Tibial nerve (tissue), 4 donors: ENCODE data around the gene SLC35A4. TPM values are rescaled to one million over a fixed set of nuclear protein-coding genes. Genes with fewer than 3 reads are reported as not detected.
A peak's percentile ranks its signal among the peaks of the same experiment; 100 is the strongest.

Experiments
- DNase-seq, 2 donors: peaks; one replicate each; pipeline ENCODE4 v3.0.0-alpha.2; 2019; ENCODE audit warnings: low spot score in 2 of 2
- H3K27ac ChIP-seq, 4 donors: fragments of 200-600 bp; sonication (generic) in 3 of 4; one replicate each; pipeline ENCODE4 v1.5.1; 2017 to 2019; ENCODE audit warnings: mild to moderate bottlenecking in 1 of 4
- H3K27me3 ChIP-seq, 2 donors: fragments of 200-600 bp; sonication (generic) in 1 of 2; one replicate each; pipeline versions ENCODE4 v1.5.1 to v1.6.0; 2017 to 2019
- H3K36me3 ChIP-seq, 3 donors: fragments of 200-600 bp; sonication (generic); one replicate each; pipeline ENCODE4 v1.5.1; 2018 to 2019
- H3K4me1 ChIP-seq, 4 donors: fragments of 200-600 bp; sonication (generic) in 3 of 4; one replicate each; pipeline ENCODE4 v1.5.1; 2017 to 2019
- H3K4me3 ChIP-seq, 4 donors: fragments of 200-600 bp; sonication (generic) in 3 of 4; one replicate each; pipeline ENCODE4 v1.5.1; 2017 to 2019; ENCODE audit warnings: mild to moderate bottlenecking in 1 of 4, moderate library complexity in 1 of 4
- H3K9me3 ChIP-seq, 4 donors: fragments of 200-600 bp; sonication (generic) in 3 of 4; one replicate each; pipeline ENCODE4 v1.5.1; 2017 to 2019
- CTCF ChIP-seq, 5 experiments: fragments of 200-600 bp in 3 of 5; fragments of 450-650 bp in 2 of 5; sonication (generic) in 3 of 5; IDR thresholded peaks; one replicate each; pipeline ENCODE4 v1.5.1; 2016 to 2019; ENCODE audit warnings: antibody characterized with exemption in 5 of 5, mild to moderate bottlenecking in 3 of 5, moderate library complexity in 2 of 5
- EP300 ChIP-seq, 2 donors: sonication (generic); formaldehyde crosslinking; IDR thresholded peaks; one replicate each; pipeline ENCODE4 v1.6.1; 2017; ENCODE audit warnings: antibody characterized with exemption in 2 of 2, mild to moderate bottlenecking in 1 of 2
- POLR2A ChIP-seq, 2 donors: fragments of 450-650 bp; IDR thresholded peaks; one replicate each; pipeline ENCODE4 v1.6.1; 2017; ENCODE audit warnings: antibody characterized with exemption in 2 of 2, mild to moderate bottlenecking in 2 of 2, moderate library complexity in 2 of 2
- WGBS, 2 donors: methylation state at CpG; one replicate each; pipeline ENCODE4 v1.1.5; 2018; 5-methylcytosine and 5-hydroxymethylcytosine counted together
- total RNA-seq, 4 donors: library from RNA; depleted of rRNA; stranded (reverse); fragments of >200 nt; gene quantifications; one replicate each; pipeline ENCODE4 v1.1.0, GENCODE V29; 2016

Gene SLC35A4
- total RNA-seq = 10 to 100 TPM; 22.9 to 36.9 (median 26.8) TPM

- 1% methylated on average over 39 to 59 of the region's 74 CpGs for WGBS, 2 donors
- H3K36me3 ChIP-seq = peaks cover 0 to 68% (median 2%) of the 10 kb centered on the region in 3 donors
Observed at GRCh38 chr5:140564196-140565023, at the start of gene SLC35A4, which contains the start of gene APBB3. Gene SLC35A4 (plus strand): TSS chr5:140564828. CDS start chr5:140567170, 2,342 bp downstream. Gene APBB3 (minus strand): TSS chr5:140564598. CDS start chr5:140564245, 353 bp downstream.

DNA sequence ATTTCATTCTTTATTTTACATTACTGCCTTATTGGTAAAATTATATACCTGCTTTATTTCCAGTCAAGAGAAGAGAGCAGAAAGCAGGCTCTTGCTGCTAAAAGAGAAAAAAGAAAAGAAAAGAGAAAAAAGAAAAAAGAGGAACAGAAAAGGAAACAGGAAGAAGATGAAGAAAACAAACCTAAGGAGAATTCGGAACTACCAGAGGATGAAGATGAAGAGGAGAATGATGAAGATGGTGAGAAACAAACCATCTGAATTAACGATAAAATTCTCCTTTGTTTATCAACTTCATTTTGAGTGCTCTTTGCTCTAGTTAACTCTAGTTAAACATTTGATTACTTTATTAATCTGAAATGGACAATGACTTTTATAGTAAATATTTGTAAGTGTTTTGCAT, 40.6 kb upstream of the SLC35A4 start:
- 94 to 96% methylated on average over 2 of the region's 2 CpGs for WGBS, 2 donors
- Histone ChIP-seq H3K4me3 (no peak overlapping the region), H3K36me3 (peaks cover 0 to 55% (median 7%) of the 10 kb centered on the region in 3 donors), H3K9me3 (no peaks in the 10 kb centered on the region), H3K27ac (no peak overlapping the region), H3K27me3 (no peaks in the 10 kb centered on the region), H3K4me1 (no peaks in the 10 kb centered on the region)
- DNase-seq = no peak
- TF ChIP-seq CTCF (IDR thresholded peaks at IDR 0.05) (no peak), POLR2A (IDR thresholded peaks at IDR 0.05) (no peak), EP300 (IDR thresholded peaks at IDR 0.05) (no peak)

More at GRCh38 chr5:140564196-140565023, at the start of gene SLC35A4, which contains the start of gene APBB3:
- Histone ChIP-seq H3K4me1 (peaks cover 0 to 64% (median 25%) of the 10 kb centered on the region in 4 donors), H3K27me3 (no peaks in the 10 kb centered on the region), H3K27ac (peak within 1 kb of the TSS; percentile 95 to 98 (median 96)), H3K4me3 (peak within 1 kb of the TSS; percentile 58 to 97 (median 74)), H3K9me3 (no peaks in the 10 kb centered on the region)
- TF ChIP-seq CTCF (IDR thresholded peaks at IDR 0.05) = peak in 2 of 5 experiments; percentile 15 to 57
- TF ChIP-seq EP300 (IDR thresholded peaks at IDR 0.05) = peak; percentile 97 to 99
- peak in 1 of 2 donors; percentile 91 for TF ChIP-seq POLR2A (IDR thresholded peaks at IDR 0.05)
- peak; percentile 94 to 96 for DNase-seq

- no peak for TF ChIP-seq CTCF (IDR thresholded peaks at IDR 0.05)
- no peak for TF ChIP-seq EP300 (IDR thresholded peaks at IDR 0.05)
- no peak for TF ChIP-seq POLR2A (IDR thresholded peaks at IDR 0.05)
- H3K27me3 ChIP-seq = no peaks in the 10 kb centered on the region
- peaks cover 0 to 99% (median 2%) of the 10 kb centered on the region in 3 donors for H3K36me3 ChIP-seq
- DNase-seq = no peak
- H3K4me1 ChIP-seq = no peaks in the 10 kb centered on the region
- H3K9me3 ChIP-seq = no peaks in the 10 kb centered on the region
- H3K4me3 ChIP-seq = no peak overlapping the region
- 93 to 95% methylated on average over 1 of the region's 1 CpG for WGBS, 2 donors
- no peak overlapping the region for H3K27ac ChIP-seq
Observed at GRCh38 chr5:140540227-140540626, 24.4 kb upstream of the SLC35A4 start.

DNA sequence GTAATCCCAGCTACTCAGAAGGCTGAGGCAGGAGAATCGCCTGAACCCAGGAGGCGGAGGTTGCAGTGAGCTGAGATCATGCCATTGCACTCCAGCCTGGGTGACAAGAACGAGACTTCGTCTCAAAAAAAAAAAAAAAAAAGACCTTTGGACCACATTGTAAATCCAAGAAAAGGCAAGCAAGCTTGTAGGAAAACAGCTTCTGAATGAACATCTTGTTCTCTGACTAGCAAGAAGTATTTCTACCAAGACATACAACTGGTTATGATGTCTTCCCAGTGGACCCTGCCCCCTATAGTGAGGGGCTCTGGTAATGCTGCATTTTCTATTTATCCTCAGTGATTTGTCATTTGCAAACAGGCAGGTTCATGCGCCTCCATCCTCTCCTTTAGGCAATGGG, 21.7 kb upstream of the SLC35A4 start:
- Histone ChIP-seq H3K27ac (no peak overlapping the region), H3K27me3 (no peaks in the 10 kb centered on the region), H3K9me3 (no peaks in the 10 kb centered on the region), H3K36me3 (peaks cover 0 to 72% (median 2%) of the 10 kb centered on the region in 3 donors), H3K4me1 (peaks cover 3 to 10% (median 8%) of the 10 kb centered on the region in 4 donors), H3K4me3 (no peak overlapping the region)
- TF ChIP-seq EP300 (IDR thresholded peaks at IDR 0.05) = no peak
- TF ChIP-seq CTCF (IDR thresholded peaks at IDR 0.05) = no peak
- TF ChIP-seq POLR2A (IDR thresholded peaks at IDR 0.05) = no peak
- 80 to 83% methylated on average over 5 of the region's 5 CpGs for WGBS, 2 donors
- DNase-seq = no peak

- no peaks in the 10 kb centered on the region for H3K9me3 ChIP-seq
- TF ChIP-seq POLR2A (IDR thresholded peaks at IDR 0.05) = no peak
- TF ChIP-seq CTCF (IDR thresholded peaks at IDR 0.05) = no peak
- no peak for TF ChIP-seq EP300 (IDR thresholded peaks at IDR 0.05)
- no peak overlapping the region for H3K4me3 ChIP-seq
- no peak overlapping the region for H3K27ac ChIP-seq
- WGBS, 2 donors = 92 to 95% methylated on average over 7 of the region's 7 CpGs
- DNase-seq = no peak
- peaks cover 3 to 29% (median 24%) of the 10 kb centered on the region in 4 donors for H3K4me1 ChIP-seq
- H3K36me3 ChIP-seq = peaks cover 0 to 64% (median 2%) of the 10 kb centered on the region in 3 donors
- H3K27me3 ChIP-seq = no peaks in the 10 kb centered on the region
Observed at GRCh38 chr5:140544986-140545385, 19.6 kb upstream of the SLC35A4 start.
